ENCODE measurements around the gene TIMP3.

Gene TIMP3

GRCh38 chr22:32888976-32889375 is 87.5 kb downstream of the TIMP3 start:
- DNase-seq = no peak

- no peak for DNase-seq
Observed at GRCh38 chr22:32896891-32897290, 95.4 kb downstream of the TIMP3 start.

GRCh38 chr22:32897400-32897799 is 95.9 kb downstream of the TIMP3 start:
- no peak for DNase-seq

- no peak for DNase-seq
Observed at GRCh38 chr22:32900886-32901635, 99.6 kb downstream of the TIMP3 start.

GRCh38 chr22:32901925-32902324 is 100.4 kb downstream of the TIMP3 start:
- no peak for DNase-seq

GRCh38 chr22:32903507-32903906 is 102.0 kb downstream of the TIMP3 start:
- no peak for DNase-seq

GRCh38 chr22:32904044-32904443 is 102.5 kb downstream of the TIMP3 start:
- no peak for DNase-seq

GRCh38 chr22:32905400-32905799 is 103.9 kb downstream of the TIMP3 start:
- DNase-seq = no peak

- no peak for DNase-seq
Observed at GRCh38 chr22:32909581-32910428, 108.3 kb downstream of the TIMP3 start.

- DNase-seq = no peak
Observed at GRCh38 chr22:32910429-32910772, 108.9 kb downstream of the TIMP3 start.

GRCh38 chr22:32911503-32911902 is 110.0 kb downstream of the TIMP3 start:
- DNase-seq = no peak

All from NCI-H2029 (cell line).